Colon (tissue), 2 donors: ENCODE data around the gene PPP2R5C.
"Not testable (repeated sequence)": the region's sequence is repeated elsewhere in the genome, so short reads cannot be mapped to it uniquely, and the experiment has no call there.

Experiments used
- FAIRE-seq: peaks from 2 replicates; lab custom pipeline; 2012; peaks lifted over from hg19 to GRCh38; lab: Jason Lieb, UNC
- donor health status: control.
- donor health status: control.

Gene PPP2R5C

GRCh38 chr14:101966742-101967141 is 205.2 kb downstream of the PPP2R5C start:
- no peak for FAIRE-seq

- no peak for FAIRE-seq
These were observed 206.7 kb downstream of the PPP2R5C start for GRCh38 chr14:101968186-101968585.

GRCh38 chr14:101969481-101969880 is 208.0 kb downstream of the PPP2R5C start:
- FAIRE-seq: no peak

- no peak for FAIRE-seq
These were observed 209.4 kb downstream of the PPP2R5C start for GRCh38 chr14:101970830-101971400.

GRCh38 chr14:101971458-101971857 is 209.9 kb downstream of the PPP2R5C start:
- not testable (repeated sequence) for FAIRE-seq

- no peak for FAIRE-seq
These were observed 210.8 kb downstream of the PPP2R5C start for GRCh38 chr14:101972126-101972866.

GRCh38 chr14:101973356-101973755 is 211.8 kb downstream of the PPP2R5C start:
- no peak for FAIRE-seq

GRCh38 chr14:101975231-101975630 is 213.7 kb downstream of the PPP2R5C start:
- no peak for FAIRE-seq
